WTC11 (cell line): ENCODE measurements around the gene PFDN2. TPM values are rescaled to one million over a fixed set of nuclear protein-coding genes. Genes with fewer than 3 reads are reported as not detected.

Experiments
- ATF3 ChIP-seq: sonication (generic); formaldehyde crosslinking; conservative IDR thresholded peaks from 2 replicates; pipeline ENCODE4 v1.8.1; 2022; ENCODE audit warnings: mild to moderate bottlenecking, missing genetic modification reagents
- EMX1 ChIP-seq: fragments of 250-450 bp; sonication (Bioruptor Pico); IDR thresholded peaks from 2 replicates; pipeline ENCODE4 v1.8.0; 2021; ENCODE audit warnings: mild to moderate bottlenecking
- ESRRA ChIP-seq: sonication (generic); formaldehyde crosslinking; IDR thresholded peaks from 2 replicates; pipeline ENCODE4 v1.8.1; 2022; ENCODE audit warnings: mild to moderate bottlenecking, missing genetic modification reagents, borderline replicate concordance
- ETV6 ChIP-seq: sonication (generic); formaldehyde crosslinking; IDR thresholded peaks from 2 replicates; pipeline ENCODE4 v1.8.1; 2022; ENCODE audit warnings: mild to moderate bottlenecking, missing genetic modification reagents
- GABPB1 ChIP-seq: sonication (generic); formaldehyde crosslinking; IDR thresholded peaks from 2 replicates; pipeline ENCODE4 v1.8.1; 2023; ENCODE audit warnings: mild to moderate bottlenecking, missing genetic modification reagents
- JUN ChIP-seq: sonication (generic); formaldehyde crosslinking; IDR thresholded peaks from 2 replicates; pipeline ENCODE4 v1.8.0; 2023; ENCODE audit warnings: mild to moderate bottlenecking, missing genetic modification reagents
- NFE2L1 ChIP-seq: sonication (generic); formaldehyde crosslinking; IDR thresholded peaks from 2 replicates; pipeline ENCODE4 v1.8.1; 2023; ENCODE audit warnings: missing genetic modification reagents
- NFYB ChIP-seq: sonication (generic); formaldehyde crosslinking; conservative IDR thresholded peaks from 2 replicates; pipeline ENCODE4 v1.8.0; 2022; ENCODE audit warnings: low read depth, missing genetic modification reagents
- NR1H2 ChIP-seq: sonication (generic); formaldehyde crosslinking; IDR thresholded peaks from 2 replicates; pipeline ENCODE4 v1.9.0; 2021; ENCODE audit warnings: mild to moderate bottlenecking, moderate library complexity, missing genetic modification reagents
- OVOL2 ChIP-seq: fragments of 250-450 bp; sonication (Bioruptor Pico); IDR thresholded peaks from 2 replicates; pipeline ENCODE4 v1.9.0; 2021; ENCODE audit warnings: mild to moderate bottlenecking, borderline replicate concordance
- USF1 ChIP-seq: sonication (generic); formaldehyde crosslinking; IDR thresholded peaks from 2 replicates; pipeline ENCODE4 v1.8.0; 2022; ENCODE audit warnings: mild to moderate bottlenecking, missing genetic modification reagents
- ZNF281 ChIP-seq: sonication (generic); formaldehyde crosslinking; IDR thresholded peaks from 2 replicates; pipeline ENCODE4 v1.8.0; 2023; ENCODE audit warnings: mild to moderate bottlenecking, missing genetic modification reagents
- ZNF416 ChIP-seq: fragments of 250-450 bp; sonication (Bioruptor Pico); IDR thresholded peaks from 2 replicates; pipeline ENCODE4 v1.9.0; 2021; ENCODE audit warnings: mild to moderate bottlenecking, inconsistent platforms
- ZNF425 ChIP-seq: fragments of 250-450 bp; sonication (Bioruptor Pico); conservative IDR thresholded peaks from 2 replicates; pipeline ENCODE4 v1.9.0; 2021; ENCODE audit warnings: mild to moderate bottlenecking
- ZNF512 ChIP-seq: sonication (generic); formaldehyde crosslinking; IDR thresholded peaks from 2 replicates; pipeline ENCODE4 v1.8.1; 2022; ENCODE audit warnings: missing genetic modification reagents, borderline replicate concordance
- ZSCAN18 ChIP-seq: fragments of 250-450 bp; sonication (Bioruptor Pico); IDR thresholded peaks from 2 replicates; pipeline ENCODE4 v2.1.2; 2022; ENCODE audit warnings: mild to moderate bottlenecking, moderate library complexity
- total RNA-seq: library from RNA; stranded (reverse); gene quantifications from 3 replicates; pipeline ENCODE4 v1.2.3, GENCODE V29; 2021
- TF ChIP-seq, protein P1 (sequence below): sonication (generic); formaldehyde crosslinking; IDR thresholded peaks from 2 replicates; pipeline ENCODE4 v1.8.1; 2023; ENCODE audit warnings: mild to moderate bottlenecking, missing genetic modification reagents, moderate library complexity
- TF ChIP-seq, protein P2 (sequence below): sonication (generic); formaldehyde crosslinking; IDR thresholded peaks from 2 replicates; pipeline ENCODE4 v1.8.0; 2023; ENCODE audit warnings: missing genetic modification reagents, mild to moderate bottlenecking, borderline replicate concordance
- TF ChIP-seq, protein P3 (sequence below): fragments of 250-450 bp; sonication (Bioruptor Pico); IDR thresholded peaks from 2 replicates; pipeline ENCODE4 v1.9.0; 2021; ENCODE audit warnings: moderate library complexity, mild to moderate bottlenecking, inconsistent platforms, borderline replicate concordance
- TF ChIP-seq, protein P4 (sequence below): sonication (generic); formaldehyde crosslinking; IDR thresholded peaks from 2 replicates; pipeline ENCODE4 v1.8.1; 2022; ENCODE audit warnings: mild to moderate bottlenecking, missing genetic modification reagents, moderate library complexity, borderline replicate concordance

PFDN2 gene
- total RNA-seq, 1 experiment from 2014 or later = 92.6 TPM

GRCh38 chr1:161165742-161166668, 48.2 kb upstream of the PFDN2 start, which contains the start of gene PPOX (continued):
- 0 out of 2 replicates have a peak, but pooled peaks have one; percentile 6 for TF ChIP-seq ZNF416 (CRISPR knock-in tag)
- TF ChIP-seq, protein P1, sequence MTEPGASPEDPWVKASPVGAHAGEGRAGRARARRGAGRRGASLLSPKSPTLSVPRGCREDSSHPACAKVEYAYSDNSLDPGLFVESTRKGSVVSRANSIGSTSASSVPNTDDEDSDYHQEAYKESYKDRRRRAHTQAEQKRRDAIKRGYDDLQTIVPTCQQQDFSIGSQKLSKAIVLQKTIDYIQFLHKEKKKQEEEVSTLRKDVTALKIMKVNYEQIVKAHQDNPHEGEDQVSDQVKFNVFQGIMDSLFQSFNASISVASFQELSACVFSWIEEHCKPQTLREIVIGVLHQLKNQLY (CRISPR knock-in tag) = no peak
- peak; percentile 64; the same call in 1 of the 2 replicates for TF ChIP-seq USF1 (CRISPR knock-in tag)
- TF ChIP-seq, protein P2, sequence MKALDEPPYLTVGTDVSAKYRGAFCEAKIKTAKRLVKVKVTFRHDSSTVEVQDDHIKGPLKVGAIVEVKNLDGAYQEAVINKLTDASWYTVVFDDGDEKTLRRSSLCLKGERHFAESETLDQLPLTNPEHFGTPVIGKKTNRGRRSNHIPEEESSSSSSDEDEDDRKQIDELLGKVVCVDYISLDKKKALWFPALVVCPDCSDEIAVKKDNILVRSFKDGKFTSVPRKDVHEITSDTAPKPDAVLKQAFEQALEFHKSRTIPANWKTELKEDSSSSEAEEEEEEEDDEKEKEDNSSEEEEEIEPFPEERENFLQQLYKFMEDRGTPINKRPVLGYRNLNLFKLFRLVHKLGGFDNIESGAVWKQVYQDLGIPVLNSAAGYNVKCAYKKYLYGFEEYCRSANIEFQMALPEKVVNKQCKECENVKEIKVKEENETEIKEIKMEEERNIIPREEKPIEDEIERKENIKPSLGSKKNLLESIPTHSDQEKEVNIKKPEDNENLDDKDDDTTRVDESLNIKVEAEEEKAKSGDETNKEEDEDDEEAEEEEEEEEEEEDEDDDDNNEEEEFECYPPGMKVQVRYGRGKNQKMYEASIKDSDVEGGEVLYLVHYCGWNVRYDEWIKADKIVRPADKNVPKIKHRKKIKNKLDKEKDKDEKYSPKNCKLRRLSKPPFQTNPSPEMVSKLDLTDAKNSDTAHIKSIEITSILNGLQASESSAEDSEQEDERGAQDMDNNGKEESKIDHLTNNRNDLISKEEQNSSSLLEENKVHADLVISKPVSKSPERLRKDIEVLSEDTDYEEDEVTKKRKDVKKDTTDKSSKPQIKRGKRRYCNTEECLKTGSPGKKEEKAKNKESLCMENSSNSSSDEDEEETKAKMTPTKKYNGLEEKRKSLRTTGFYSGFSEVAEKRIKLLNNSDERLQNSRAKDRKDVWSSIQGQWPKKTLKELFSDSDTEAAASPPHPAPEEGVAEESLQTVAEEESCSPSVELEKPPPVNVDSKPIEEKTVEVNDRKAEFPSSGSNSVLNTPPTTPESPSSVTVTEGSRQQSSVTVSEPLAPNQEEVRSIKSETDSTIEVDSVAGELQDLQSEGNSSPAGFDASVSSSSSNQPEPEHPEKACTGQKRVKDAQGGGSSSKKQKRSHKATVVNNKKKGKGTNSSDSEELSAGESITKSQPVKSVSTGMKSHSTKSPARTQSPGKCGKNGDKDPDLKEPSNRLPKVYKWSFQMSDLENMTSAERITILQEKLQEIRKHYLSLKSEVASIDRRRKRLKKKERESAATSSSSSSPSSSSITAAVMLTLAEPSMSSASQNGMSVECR (CRISPR knock-in tag) = peak; percentile 46; the same call in 1 of the 2 replicates
- no peak for TF ChIP-seq GABPB1
- no peak for TF ChIP-seq ATF3 (CRISPR knock-in tag)
- TF ChIP-seq NFYB (CRISPR knock-in tag) = peak; percentile 83
- TF ChIP-seq, protein P3, sequence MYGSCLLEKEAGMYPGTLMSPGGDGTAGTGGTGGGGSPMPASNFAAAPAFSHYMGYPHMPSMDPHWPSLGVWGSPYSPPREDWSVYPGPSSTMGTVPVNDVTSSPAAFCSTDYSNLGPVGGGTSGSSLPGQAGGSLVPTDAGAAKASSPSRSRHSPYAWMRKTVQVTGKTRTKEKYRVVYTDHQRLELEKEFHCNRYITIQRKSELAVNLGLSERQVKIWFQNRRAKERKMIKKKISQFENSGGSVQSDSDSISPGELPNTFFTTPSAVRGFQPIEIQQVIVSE (CRISPR knock-in tag) = no peak
- TF ChIP-seq ZSCAN18 (CRISPR knock-in tag) = no peak
- TF ChIP-seq NR1H2 (CRISPR knock-in tag) = no peak
- TF ChIP-seq ESRRA (CRISPR knock-in tag) = no peak
- no peak for TF ChIP-seq ZNF425 (CRISPR knock-in tag)
- no peak for TF ChIP-seq ETV6
- TF ChIP-seq, protein P4, sequence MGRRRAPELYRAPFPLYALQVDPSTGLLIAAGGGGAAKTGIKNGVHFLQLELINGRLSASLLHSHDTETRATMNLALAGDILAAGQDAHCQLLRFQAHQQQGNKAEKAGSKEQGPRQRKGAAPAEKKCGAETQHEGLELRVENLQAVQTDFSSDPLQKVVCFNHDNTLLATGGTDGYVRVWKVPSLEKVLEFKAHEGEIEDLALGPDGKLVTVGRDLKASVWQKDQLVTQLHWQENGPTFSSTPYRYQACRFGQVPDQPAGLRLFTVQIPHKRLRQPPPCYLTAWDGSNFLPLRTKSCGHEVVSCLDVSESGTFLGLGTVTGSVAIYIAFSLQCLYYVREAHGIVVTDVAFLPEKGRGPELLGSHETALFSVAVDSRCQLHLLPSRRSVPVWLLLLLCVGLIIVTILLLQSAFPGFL = no peak
- no peak for TF ChIP-seq NFE2L1 (CRISPR knock-in tag)
- TF ChIP-seq EMX1 (CRISPR knock-in tag) = no peak
- no peak for TF ChIP-seq JUN (CRISPR knock-in tag)
- TF ChIP-seq ZNF512 (CRISPR knock-in tag) = no peak
- TF ChIP-seq ZNF281 (CRISPR knock-in tag) = no peak
- TF ChIP-seq OVOL2 (CRISPR knock-in tag) = no peak
